ENCODE data around the gene KIAA1586. TPM values are rescaled to one million over a fixed set of nuclear protein-coding genes. Genes with fewer than 3 reads are reported as not detected.
"Not testable (repeated sequence)": the region's sequence is repeated elsewhere in the genome, so short reads cannot be mapped to it uniquely, and the experiment has no call there.

KIAA1586 gene
- total RNA-seq, 1 experiment from 2014 or later, result 8.6 TPM

GRCh38 chr6:57091375-57091774 lies 44.9 kb downstream of the KIAA1586 start:
- Histone ChIP-seq H3K4me2 (peak overlapping the region; percentile 39), H4K20me1 (ENCODE audit: insufficient read depth) (peaks cover 24% of the 10 kb centered on the region), H3K4me1 (replicated peaks; ENCODE audit: insufficient read depth) (peaks cover 17% of the 10 kb centered on the region), H3K36me3 (ENCODE audit: low read depth) (peaks cover 26% of the 10 kb centered on the region), H3K79me2 (ENCODE audit: low read depth) (peaks cover 48% of the 10 kb centered on the region), H3K4me3 (peak overlapping the region; percentile 7; the same call in 1 of the 2 replicates)
- intact Hi-C loops (cut with micrococcal nuclease; ENCODE audit: unreplicated experiment); H3K27ac ChIP-seq; H3K9me2 ChIP-seq (ENCODE audit: insufficient read depth); H3K27me3 ChIP-seq (ENCODE audit: insufficient read depth, low read depth); DNase-seq; CTCF ChIA-PET; H3K9me3 ChIP-seq (ENCODE audit: insufficient read depth, low read depth); H3F3A ChIP-seq (ENCODE audit: insufficient read depth, low read depth); BruUV-seq (replicated peaks); H2AFZ ChIP-seq; POLR2A ChIA-PET (ENCODE audit: unreplicated experiment): not testable (repeated sequence)

DNA sequence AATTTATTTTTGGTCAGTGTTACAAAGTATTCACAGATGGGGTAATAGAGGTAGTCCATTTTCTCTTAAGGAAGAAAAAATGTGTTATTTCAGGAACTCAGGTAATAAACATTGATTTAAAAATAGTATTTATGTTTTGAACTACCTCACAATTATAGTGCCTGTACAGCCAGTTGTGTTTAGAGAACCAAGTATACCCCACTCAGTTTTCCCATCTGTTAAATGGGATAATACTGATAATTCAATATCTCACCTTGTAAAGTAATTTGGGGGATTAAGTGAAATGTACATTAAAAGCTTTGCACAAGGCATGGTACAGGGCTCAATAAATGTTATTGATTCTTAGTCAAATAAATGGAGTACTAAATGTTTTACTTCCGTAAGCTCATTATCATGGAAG lies 48.2 kb downstream of the KIAA1586 start:
- Histone ChIP-seq H3K9me2 (ENCODE audit: insufficient read depth) (no peaks in the 10 kb centered on the region), H3K4me2 (no peak overlapping the region), H3F3A (ENCODE audit: insufficient read depth, low read depth) (0 out of 2 replicates have a peak, but pooled peaks cover 6% of the 10 kb centered on the region), H3K9me3 (ENCODE audit: insufficient read depth, low read depth) (no peaks in the 10 kb centered on the region), H3K4me1 (replicated peaks; ENCODE audit: insufficient read depth) (peaks cover 13% of the 10 kb centered on the region), H2AFZ (no peak overlapping the region), H3K27ac (no peak overlapping the region), H3K79me2 (ENCODE audit: low read depth) (peaks cover 57% of the 10 kb centered on the region), H3K4me3 (no peak overlapping the region), H3K36me3 (ENCODE audit: low read depth) (peaks cover 43% of the 10 kb centered on the region), H3K27me3 (ENCODE audit: insufficient read depth, low read depth) (no peaks in the 10 kb centered on the region), H4K20me1 (ENCODE audit: insufficient read depth) (peaks cover 35% of the 10 kb centered on the region)
- ChIA-PET POLR2A (ENCODE audit: unreplicated experiment) (no interaction called here), CTCF (interaction anchor here (0.7 kb wide), 1 partner anchor 156 kb away, joined by 17 read pairs; no protein-coding TSS in a partner anchor)
- intact Hi-C loops (cut with micrococcal nuclease; ENCODE audit: unreplicated experiment), result no loop called here
- no peak for TF ChIP-seq CTCF (conservative IDR thresholded peaks at IDR 0.05)
- TF ChIP-seq EZH2 (IDR thresholded peaks at IDR 0.05; ENCODE audit: low read depth), result no peak
- BruUV-seq (replicated peaks), result no TSS peak
- DNase-seq, result no peak

GRCh38 chr6:57097596-57097995 lies 51.1 kb downstream of the KIAA1586 start:
- 0 out of 2 replicates have a peak, but pooled peaks cover 6% of the 10 kb centered on the region for H3F3A ChIP-seq (ENCODE audit: insufficient read depth, low read depth)
- no peak for DNase-seq
- H4K20me1 ChIP-seq (ENCODE audit: insufficient read depth), result peaks cover 26% of the 10 kb centered on the region
- H2AFZ ChIP-seq, result no peak overlapping the region
- no peak overlapping the region for H3K4me3 ChIP-seq
- peaks cover under 1% of the 10 kb centered on the region; the same call in 1 of the 2 replicates for H3K4me1 ChIP-seq (replicated peaks; ENCODE audit: insufficient read depth)
- no peak for TF ChIP-seq CTCF (conservative IDR thresholded peaks at IDR 0.05)
- no peak for TF ChIP-seq EZH2 (IDR thresholded peaks at IDR 0.05; ENCODE audit: low read depth)
- no peaks in the 10 kb centered on the region for H3K9me2 ChIP-seq (ENCODE audit: insufficient read depth)
- peaks cover 47% of the 10 kb centered on the region for H3K79me2 ChIP-seq (ENCODE audit: low read depth)
- intact Hi-C loops (cut with micrococcal nuclease; ENCODE audit: unreplicated experiment), result no loop called here
- H3K36me3 ChIP-seq (ENCODE audit: low read depth), result peaks cover 60% of the 10 kb centered on the region
- CTCF ChIA-PET, result no interaction called here
- BruUV-seq (replicated peaks), result no TSS peak
- H3K27me3 ChIP-seq (ENCODE audit: insufficient read depth, low read depth), result no peaks in the 10 kb centered on the region
- POLR2A ChIA-PET (ENCODE audit: unreplicated experiment), result no interaction called here
- no peak overlapping the region for H3K27ac ChIP-seq
- no peak overlapping the region for H3K4me2 ChIP-seq
- no peaks in the 10 kb centered on the region for H3K9me3 ChIP-seq (ENCODE audit: insufficient read depth, low read depth)

DNA sequence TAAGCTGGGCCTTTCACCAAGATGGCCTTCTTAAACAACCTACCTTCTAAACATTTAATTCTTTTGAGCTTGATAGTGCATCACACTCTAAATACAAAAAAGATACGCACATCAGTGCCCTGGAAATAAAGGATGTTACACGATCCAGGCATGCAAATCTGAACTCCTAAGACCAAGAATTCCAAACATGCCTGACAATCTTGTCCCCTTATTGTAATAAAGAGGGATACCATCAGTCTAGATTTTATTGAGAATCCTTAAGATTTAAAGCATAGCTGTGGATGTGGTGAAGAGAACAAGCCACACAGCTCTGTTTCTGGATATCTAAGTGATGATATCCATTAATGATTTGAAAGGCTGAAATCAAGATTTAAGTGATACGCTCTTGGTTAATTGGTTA lies 56.5 kb downstream of the KIAA1586 start:
- Histone ChIP-seq H2AFZ (no peak overlapping the region), H3K27me3 (ENCODE audit: insufficient read depth, low read depth) (no peaks in the 10 kb centered on the region), H3K4me2 (no peak overlapping the region), H3F3A (ENCODE audit: insufficient read depth, low read depth) (no peaks in the 10 kb centered on the region), H3K36me3 (ENCODE audit: low read depth) (peaks cover 56% of the 10 kb centered on the region), H3K9me2 (ENCODE audit: insufficient read depth) (no peaks in the 10 kb centered on the region), H3K4me3 (no peak overlapping the region), H3K27ac (no peak overlapping the region), H3K4me1 (replicated peaks; ENCODE audit: insufficient read depth) (no peaks in the 10 kb centered on the region), H3K79me2 (ENCODE audit: low read depth) (peaks cover 10% of the 10 kb centered on the region; the same call in 1 of the 2 replicates), H4K20me1 (ENCODE audit: insufficient read depth) (peaks cover 11% of the 10 kb centered on the region), H3K9me3 (ENCODE audit: insufficient read depth, low read depth) (no peaks in the 10 kb centered on the region)
- TF ChIP-seq CTCF (conservative IDR thresholded peaks at IDR 0.05), result no peak
- no peak for TF ChIP-seq EZH2 (IDR thresholded peaks at IDR 0.05; ENCODE audit: low read depth)
- intact Hi-C loops (cut with micrococcal nuclease; ENCODE audit: unreplicated experiment), result no loop called here
- CTCF ChIA-PET, result no interaction called here
- no TSS peak for BruUV-seq (replicated peaks)
- POLR2A ChIA-PET (ENCODE audit: unreplicated experiment), result no interaction called here
- no peak for DNase-seq
